Measurements from ENCODE around the gene B9D1.

GRCh38 chr17:19307521-19307920 lies 55.0 kb downstream of the B9D1 start:
- TF ChIP-seq CTCF (IDR thresholded peaks at IDR 0.05 in 4 of 5, conservative IDR thresholded peaks at IDR 0.05 in 1 of 5) (no peak), POLR2A (IDR thresholded peaks at IDR 0.05) (no peak)
